Measurements from ENCODE around the gene NOM1.
"Not testable (repeated sequence)": the region's sequence is repeated elsewhere in the genome, so short reads cannot be mapped to it uniquely, and the experiment has no call there.

The NOM1 gene

DNA sequence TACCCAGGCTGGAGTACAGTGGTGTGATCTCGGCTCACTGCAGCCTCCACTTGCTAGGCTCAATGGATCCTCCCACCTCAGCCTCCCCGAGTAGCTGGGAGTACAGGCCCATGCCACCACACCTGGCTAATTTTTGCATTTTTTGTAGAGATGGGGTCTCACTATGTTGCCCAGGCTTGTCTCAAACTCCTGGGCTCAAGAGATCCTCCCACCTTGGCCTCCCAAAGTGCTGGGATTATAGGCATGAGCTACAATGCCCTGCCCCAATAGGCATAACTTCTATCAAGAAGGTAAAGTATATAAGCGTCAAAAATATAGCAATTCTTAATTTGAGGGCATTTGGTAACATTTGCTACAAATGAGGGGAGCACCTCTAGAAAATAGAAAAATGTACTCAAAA lies 12.7 kb upstream of the NOM1 start:
- in situ Hi-C loops (cut with HindIII; ENCODE audit: low pct_ligation_motif_present, low pct_unique_long_range_greater_than_20kb, low sequenced_read_pairs) = not testable (repeated sequence)

DNA sequence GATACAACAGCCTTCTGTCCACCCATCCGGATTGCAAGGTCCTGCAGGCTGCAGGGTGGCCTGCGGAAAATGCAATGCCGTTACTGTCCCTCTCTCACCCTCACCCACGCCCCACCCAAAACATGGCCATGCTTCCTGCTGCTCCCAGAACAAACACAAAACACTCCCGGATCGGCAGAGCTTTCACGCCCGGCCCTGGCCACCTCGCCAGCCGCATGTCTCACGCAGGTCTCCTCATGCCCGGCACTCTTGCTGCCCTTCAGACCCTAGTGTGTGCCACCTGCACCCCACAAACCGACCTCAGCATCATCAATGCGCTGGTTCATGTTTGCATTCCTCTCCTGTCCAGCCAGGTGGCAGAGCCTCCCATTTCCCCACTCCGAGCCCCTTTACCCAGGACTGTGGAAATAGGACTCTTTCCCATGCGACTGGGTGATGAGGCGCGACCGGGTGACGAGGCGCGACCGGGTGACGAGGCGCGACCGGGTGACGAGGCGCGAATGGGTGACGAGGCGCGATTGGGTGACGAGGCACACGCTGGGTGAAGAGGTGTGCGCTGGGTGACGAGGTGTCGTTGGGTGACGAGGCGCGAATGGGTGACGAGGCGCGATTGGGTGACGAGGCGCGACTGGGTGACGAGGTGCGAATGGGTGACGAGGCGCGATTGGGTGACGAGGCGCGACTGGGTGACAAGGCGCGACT lies 8.9 kb upstream of the NOM1 start:
- DNase-seq = no peak
- in situ Hi-C loops (cut with HindIII; ENCODE audit: low pct_ligation_motif_present, low pct_unique_long_range_greater_than_20kb, low sequenced_read_pairs) = no loop called here

More for the DNA sequence above, 12.7 kb upstream of the NOM1 start:
- not testable (repeated sequence) for DNase-seq

DNA sequence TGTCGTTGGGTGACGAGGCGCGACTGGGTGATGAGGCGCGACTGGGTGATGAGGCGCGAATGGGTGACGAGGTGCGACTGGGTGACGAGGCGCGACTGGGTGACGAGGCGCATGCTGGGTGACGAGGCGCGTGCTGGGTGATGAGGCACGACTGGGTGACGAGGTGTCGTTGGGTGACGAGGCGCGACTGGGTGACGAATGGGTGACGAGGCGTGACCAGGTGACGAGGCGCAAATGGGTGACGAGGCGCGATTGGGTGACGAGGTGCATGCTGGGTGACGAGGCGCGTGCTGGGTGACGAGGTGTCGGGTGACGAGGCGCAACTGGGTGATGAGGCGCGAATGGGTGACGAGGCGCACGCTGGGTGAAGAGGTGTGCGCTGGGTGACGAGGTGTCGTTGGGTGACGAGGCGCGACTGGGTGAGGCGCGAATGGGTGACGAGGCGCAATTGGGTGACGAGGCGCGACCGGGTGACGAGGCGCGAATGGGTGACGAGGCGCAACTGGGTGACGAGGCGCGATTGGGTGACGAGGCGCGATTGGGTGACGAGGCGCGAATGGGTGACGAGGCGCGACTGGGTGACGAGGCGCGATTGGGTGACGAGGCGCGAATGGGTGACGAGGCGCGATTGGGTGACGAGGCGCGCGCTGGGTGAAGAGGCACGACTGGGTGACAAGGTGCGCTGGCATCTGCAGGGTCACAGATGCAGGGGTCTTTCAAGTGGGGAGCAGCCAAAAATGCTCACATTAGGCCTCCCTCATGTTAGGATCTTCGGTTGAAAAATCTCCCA lies 7.9 kb upstream of the NOM1 start:
- in situ Hi-C loops (cut with HindIII; ENCODE audit: low pct_ligation_motif_present, low pct_unique_long_range_greater_than_20kb, low sequenced_read_pairs) = no loop called here
- no peak for DNase-seq

DNA sequence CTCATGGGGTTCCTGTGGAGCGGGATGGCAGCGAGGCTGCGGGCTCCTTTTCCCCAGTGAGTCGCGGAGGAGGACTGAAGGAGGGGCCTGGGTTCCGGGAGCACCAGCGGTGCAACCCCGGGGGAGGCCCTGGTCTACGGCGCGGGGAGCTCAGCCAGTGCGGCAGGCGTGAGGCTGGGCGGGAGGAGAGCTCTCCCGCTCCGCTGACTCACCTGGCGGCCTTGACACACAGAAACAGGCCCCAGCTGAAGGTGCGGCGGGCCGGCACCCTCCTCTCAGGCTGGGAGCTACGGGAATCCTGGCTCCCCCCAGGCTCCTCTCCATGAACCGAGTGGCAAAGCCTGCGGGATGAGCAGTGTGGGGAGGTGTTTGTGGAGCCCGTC lies 6.8 kb upstream of the NOM1 start:
- in situ Hi-C loops (cut with HindIII; ENCODE audit: low pct_ligation_motif_present, low pct_unique_long_range_greater_than_20kb, low sequenced_read_pairs) = no loop called here
- no peak for DNase-seq

DNA sequence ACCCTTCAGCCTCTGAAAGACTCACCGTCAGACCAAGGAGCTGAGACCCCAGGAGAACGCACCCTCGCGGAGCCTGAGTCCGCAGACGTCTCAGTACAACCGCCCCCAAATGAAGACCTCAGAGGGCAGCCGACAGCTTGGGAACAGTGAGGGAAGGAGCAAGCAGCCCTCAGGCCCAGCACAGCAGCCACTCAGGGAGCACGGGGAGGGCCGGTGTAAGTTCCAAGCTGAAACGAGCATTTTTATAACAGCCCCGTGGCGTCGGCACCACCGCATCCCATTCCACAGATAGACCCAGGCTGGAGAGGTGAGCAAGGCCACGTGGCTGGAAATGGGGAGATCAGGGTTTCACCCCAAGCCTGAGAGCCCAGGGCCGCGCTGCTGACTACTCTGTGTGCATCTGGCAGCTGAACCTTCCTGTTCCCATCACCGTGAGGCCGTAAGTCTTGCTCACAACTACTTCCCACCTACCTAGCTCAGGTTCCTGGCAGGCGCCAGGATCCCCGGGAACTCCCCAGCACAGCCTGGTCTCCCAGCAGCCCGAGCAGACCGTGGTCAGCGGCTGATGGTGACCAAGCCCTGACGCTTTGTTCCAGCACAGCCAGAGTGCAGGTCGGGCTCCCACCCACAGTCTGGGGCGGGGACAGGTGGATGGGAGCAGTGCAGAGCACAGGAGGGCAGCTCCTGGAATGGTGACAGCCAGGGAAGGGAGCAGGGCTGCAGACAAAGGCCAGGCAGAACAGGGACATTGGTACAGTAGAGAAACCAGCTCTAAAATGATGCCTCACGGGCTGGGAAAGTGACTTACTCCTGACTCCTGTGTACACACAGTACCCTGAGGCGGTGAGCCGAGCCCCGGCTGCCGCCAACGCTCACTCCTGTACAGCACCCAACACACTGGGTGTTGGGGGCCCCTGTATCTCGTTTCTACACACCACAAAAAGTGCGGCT lies 6.1 kb upstream of the NOM1 start:
- no peak for DNase-seq
- in situ Hi-C loops (cut with HindIII; ENCODE audit: low pct_ligation_motif_present, low pct_unique_long_range_greater_than_20kb, low sequenced_read_pairs) = no loop called here

DNA sequence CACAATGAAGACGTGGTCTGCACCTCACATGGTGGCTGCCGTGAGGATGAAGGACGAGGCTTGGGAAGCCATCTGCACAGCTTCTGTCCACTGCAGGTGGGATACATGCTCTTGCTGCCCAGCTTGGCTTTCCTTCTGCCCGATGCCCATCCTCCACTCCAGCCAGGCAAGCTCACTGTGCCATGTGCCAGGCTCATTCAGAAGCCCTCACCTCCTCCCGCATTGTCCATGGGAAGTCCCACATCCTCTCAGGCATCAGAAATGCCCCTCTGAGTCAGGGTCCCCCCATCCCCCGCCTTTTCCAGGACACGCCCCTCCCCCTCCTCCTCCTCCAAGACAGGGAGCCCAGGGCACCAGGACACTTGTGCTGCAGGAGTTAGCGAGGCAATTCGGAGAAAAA lies 4.6 kb upstream of the NOM1 start:
- in situ Hi-C loops (cut with HindIII; ENCODE audit: low pct_ligation_motif_present, low pct_unique_long_range_greater_than_20kb, low sequenced_read_pairs) = no loop called here

DNA sequence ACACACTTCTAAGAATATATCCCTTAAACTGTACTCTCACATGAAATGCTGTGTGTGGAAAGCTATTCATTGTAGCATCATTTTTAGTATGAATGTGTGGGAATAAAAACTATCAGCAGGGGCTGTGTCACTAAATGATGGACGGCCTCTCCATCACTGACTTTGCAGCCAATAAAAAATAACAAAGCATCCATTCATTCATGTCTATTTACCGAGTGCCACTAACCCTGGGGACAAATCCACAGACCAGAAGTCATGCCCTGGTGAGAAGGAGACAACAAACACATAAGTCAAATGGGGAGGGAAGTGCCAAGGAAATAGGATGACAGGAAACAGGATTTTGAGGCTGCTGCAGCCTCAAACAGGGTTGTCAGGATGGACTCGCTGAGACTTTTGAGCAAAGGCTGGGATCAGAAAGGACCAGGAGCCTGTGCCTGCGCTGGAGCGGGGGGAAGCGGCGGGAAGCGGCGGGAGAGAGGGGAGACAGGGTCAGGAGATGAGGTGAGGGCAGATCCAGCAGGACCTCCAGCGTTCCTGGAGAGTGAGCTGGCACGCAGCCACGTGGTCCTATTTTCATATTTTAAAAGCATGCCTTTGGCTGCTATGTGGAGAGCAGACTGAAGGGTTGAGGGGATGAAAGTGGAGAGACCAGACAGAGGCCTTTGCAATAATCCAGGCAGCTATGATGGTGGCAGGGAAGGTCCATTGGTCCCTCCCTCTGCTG lies 2.2 kb upstream of the NOM1 start:
- in situ Hi-C loops (cut with HindIII; ENCODE audit: low pct_ligation_motif_present, low pct_unique_long_range_greater_than_20kb, low sequenced_read_pairs) = no loop called here
- DNase-seq = no peak

More for the DNA sequence above, 4.6 kb upstream of the NOM1 start:
- DNase-seq = no peak

DNA sequence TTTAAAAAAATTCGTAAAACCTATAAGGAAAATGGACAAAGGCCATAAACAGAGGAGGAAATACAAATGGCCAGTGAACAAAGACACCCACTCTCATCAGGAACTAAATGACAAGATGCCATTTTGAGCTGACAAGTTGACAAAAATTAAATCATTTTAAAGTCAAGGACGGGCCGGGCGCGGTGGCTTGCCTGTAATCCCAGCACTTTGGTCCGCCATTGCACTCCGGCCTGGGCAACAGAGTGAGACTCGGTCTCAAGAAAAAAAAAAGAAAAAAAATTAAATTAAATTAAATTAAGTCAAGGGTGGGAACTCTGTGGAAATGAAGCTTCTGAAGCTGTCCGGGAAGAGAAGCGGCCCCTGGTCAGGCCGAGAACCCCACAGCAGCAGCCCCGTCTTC lies 1.2 kb upstream of the NOM1 start:
- in situ Hi-C loops (cut with HindIII; ENCODE audit: low pct_ligation_motif_present, low pct_unique_long_range_greater_than_20kb, low sequenced_read_pairs) = no loop called here
- DNase-seq = no peak

DNA sequence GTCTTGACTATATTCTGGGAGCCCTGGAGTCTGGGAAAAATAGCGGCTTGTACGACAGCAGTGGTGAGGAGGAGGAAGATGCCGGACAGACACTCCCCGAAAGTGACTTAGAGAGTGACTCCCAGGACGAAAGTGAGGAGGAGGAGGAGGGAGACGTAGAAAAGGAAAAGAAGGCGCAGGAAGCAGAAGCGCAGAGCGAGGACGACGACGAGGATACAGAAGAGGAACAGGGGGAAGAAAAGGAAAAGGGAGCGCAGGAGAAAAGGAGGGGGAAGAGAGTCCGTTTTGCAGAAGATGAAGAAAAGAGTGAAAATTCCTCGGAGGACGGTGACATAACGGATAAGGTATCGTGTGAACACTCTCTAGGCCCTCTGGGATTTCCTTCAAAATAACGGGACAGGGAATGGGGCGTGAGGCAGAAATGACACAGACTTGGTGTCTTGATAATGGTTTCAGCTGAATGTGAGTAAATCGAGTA lies 908 bp downstream of the NOM1 start:
- in situ Hi-C loops (cut with HindIII; ENCODE audit: low pct_ligation_motif_present, low pct_unique_long_range_greater_than_20kb, low sequenced_read_pairs) = no loop called here
- DNase-seq = peak; percentile 41

DNA sequence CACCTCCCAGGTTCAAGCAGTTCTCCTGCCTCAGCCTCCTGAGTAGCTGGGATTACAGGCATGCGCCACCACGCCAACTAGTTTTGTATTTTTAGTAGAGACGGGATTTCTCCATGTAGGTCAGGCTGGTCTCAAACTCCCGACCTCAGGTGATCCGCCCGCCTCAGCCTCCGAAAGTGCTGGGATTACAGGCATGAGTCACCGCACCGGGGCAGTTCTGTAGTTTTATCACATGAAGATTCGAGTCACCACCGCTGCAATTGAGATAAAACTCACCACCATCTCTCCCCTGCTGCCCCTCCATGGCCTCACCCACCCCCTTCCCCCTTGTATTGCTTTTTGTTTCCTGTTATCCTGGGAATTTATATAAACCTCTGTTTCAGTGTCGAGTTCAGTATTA lies 3.7 kb downstream of the NOM1 start:
- in situ Hi-C loops (cut with HindIII; ENCODE audit: low pct_ligation_motif_present, low pct_unique_long_range_greater_than_20kb, low sequenced_read_pairs); DNase-seq: not testable (repeated sequence)

DNA sequence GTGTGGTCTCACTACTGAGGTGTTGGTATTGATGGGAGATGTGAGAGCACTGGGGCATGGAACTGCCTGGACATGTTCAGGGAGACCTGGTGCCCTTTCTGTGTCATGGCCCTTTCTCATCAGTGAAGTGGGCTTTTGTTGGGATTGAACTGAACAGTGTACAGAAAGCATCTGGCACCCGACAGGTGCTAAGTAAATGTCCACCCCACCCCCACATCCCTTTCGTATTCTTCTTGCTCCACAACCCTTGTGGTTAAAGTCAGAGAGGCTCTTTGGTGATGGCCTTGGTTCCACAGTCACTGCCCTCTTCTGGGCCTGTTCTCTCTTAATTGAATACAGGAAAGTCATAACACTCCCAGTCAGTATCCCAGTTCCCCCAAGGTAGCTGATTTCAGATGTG lies 5.4 kb downstream of the NOM1 start:
- DNase-seq = no peak
- in situ Hi-C loops (cut with HindIII; ENCODE audit: low pct_ligation_motif_present, low pct_unique_long_range_greater_than_20kb, low sequenced_read_pairs) = no loop called here

DNA sequence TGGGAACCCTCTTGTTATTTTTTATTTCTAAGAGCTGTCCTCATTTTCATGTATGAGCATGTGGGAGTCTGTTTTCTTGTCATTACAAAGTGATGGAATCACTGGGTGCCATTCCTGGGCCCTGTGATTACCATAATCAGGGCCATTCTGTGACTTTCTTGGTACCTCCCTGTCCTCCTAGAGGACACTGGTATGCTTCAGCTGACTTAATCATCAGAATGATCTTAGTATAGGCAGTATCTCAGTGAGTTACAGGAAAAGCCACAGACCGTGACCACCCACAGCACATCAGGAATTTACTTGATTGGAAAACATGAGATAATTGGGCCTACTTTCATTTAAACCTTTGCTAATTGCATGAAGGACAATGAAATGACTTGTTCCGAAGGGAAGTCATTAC lies 7.2 kb downstream of the NOM1 start:
- in situ Hi-C loops (cut with HindIII; ENCODE audit: low pct_ligation_motif_present, low pct_unique_long_range_greater_than_20kb, low sequenced_read_pairs) = no loop called here
- no peak for DNase-seq

DNA sequence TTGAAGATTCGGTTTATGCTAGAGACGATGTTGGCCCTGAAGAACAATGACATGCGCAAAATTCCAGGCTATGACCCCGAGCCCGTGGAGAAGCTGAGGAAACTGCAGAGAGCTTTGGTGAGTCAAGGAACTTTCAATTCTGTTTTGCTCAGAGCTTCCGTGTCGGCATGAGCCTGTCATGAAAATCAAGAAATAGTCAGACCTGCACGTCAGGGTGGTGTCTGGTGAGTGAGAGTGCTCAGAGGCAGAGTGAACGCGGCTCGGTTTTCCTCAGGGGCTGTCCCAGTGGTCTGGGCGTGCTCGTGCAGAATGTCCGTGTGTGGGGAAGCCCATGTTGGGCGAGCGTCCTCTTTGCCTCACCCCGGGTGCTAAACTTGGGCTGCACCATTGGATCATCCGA lies 12.6 kb downstream of the NOM1 start:
- DNase-seq = no peak
- in situ Hi-C loops (cut with HindIII; ENCODE audit: low pct_ligation_motif_present, low pct_unique_long_range_greater_than_20kb, low sequenced_read_pairs) = no loop called here

DNA sequence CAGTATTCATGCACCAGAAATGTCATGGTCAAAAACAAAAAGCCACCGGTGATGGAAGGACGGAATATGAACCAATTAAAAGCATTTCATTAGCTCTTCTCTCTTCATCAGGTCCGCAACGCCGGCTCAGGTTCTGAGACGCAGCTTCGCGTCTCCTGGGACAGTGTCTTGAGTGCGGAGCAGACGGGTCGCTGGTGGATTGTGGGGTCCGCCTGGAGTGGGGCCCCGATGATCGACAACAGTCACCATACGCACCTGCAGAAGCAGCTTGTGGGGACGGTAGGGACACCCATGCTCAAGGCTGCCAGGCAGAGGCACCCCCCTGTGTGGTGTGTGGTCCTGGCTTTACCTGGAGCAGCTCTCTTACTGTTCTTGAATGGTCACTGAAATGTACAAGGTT lies 13.4 kb downstream of the NOM1 start:
- in situ Hi-C loops (cut with HindIII; ENCODE audit: low pct_ligation_motif_present, low pct_unique_long_range_greater_than_20kb, low sequenced_read_pairs) = no loop called here
- DNase-seq = no peak

DNA sequence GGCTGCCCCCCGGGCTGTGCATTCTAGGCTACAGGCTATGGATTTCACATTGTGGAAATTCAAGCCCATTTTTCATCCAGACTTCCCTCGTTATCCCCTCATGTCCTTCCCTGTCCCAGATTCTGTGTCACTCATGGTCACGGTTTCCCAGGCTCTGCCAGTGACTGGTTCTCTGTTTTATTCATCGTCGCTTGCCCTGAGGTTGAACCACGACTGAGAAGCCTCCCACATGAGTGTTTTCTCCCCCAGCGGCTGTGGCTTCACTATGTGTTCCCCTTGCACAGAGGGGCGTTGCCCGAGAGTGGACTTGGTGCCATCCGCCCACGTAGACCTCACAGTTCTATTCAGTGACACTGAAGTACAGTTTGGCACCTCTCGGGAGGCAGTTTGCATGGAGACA lies 14.0 kb downstream of the NOM1 start:
- in situ Hi-C loops (cut with HindIII; ENCODE audit: low pct_ligation_motif_present, low pct_unique_long_range_greater_than_20kb, low sequenced_read_pairs) = no loop called here
- no peak for DNase-seq

DNA sequence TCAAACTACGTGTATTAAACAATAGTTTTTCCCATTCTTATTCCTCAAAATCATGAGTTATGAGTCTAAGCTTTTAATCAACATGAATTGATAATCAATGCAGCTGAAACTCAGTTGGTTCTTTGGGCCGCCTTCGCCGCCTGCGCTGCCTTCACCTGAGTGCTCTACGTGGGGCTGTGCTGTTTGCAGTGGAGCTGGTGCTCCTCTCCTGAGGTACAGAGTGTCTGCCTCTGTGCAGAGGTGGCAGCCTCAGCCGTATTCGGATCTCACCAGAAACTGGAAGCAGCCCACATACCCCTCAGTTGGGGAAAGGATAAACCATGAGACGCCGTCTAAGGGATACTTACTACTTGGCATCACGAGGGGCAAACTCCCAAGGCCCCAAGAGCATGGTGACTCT lies 15.5 kb downstream of the NOM1 start:
- in situ Hi-C loops (cut with HindIII; ENCODE audit: low pct_ligation_motif_present, low pct_unique_long_range_greater_than_20kb, low sequenced_read_pairs) = no loop called here
- no peak for DNase-seq

DNA sequence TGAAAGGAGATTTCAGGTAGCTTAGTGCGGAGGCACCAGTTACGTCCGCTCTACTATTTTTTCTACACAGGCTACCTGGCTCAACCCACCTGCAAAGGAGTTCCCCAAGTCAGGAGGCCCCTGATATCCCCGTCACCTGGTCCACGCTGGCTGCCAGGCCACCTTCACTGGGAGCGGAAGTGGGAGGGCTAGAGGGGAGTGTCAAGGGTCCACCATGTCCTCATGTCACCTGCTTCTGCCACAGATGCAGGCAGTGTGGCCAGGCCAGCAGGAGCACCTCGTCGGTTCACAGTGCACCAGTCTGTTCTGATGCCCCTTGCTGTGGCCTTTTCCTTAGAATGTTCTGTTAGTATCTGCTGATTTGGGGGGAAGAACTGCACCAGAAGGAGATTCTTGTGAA lies 16.9 kb downstream of the NOM1 start:
- in situ Hi-C loops (cut with HindIII; ENCODE audit: low pct_ligation_motif_present, low pct_unique_long_range_greater_than_20kb, low sequenced_read_pairs) = no loop called here
- no peak for DNase-seq

DNA sequence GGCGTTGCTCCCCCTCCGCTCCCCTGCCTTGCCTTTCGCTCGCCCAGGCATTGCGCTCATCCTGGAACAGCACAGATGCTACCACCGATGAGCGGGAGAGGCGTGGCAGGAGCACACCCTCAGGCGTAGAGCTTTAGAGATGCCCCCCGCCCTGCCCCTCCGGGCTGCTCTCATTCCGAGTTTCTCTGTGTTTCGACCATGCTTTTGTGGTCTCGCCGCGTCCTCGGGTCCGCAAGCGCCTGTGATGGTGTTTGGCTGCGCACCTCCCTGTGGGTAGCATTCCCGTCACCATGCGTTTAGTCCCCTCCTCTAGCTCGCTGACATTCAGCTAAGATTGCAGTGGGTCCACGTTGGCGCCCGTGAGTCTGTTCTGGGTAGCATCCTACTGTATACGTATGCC lies 18.7 kb downstream of the NOM1 start:
- in situ Hi-C loops (cut with HindIII; ENCODE audit: low pct_ligation_motif_present, low pct_unique_long_range_greater_than_20kb, low sequenced_read_pairs) = no loop called here
- DNase-seq = no peak

Measured in ACHN (cell line).